H1 (cell line): ENCODE measurements around the gene NPFF. TPM values are rescaled to one million over a fixed set of nuclear protein-coding genes. Genes with fewer than 3 reads are reported as not detected.
A peak's percentile ranks its signal among the peaks of the same experiment; 100 is the strongest.

ENCODE experiments used
- ATF3 ChIP-seq: IDR thresholded peaks from 2 replicates; pipeline ENCODE4 v1.6.1; 2011; ENCODE audit warnings: low read depth, mild to moderate bottlenecking, low read length; ENCODE audit not compliant: insufficient read depth
- CBX5 ChIP-seq: fragments of 300-800, 300-1000 bp; sonication (generic); IDR thresholded peaks from 2 replicates; pipeline ENCODE4 v1.7.1; 2016; ENCODE audit warnings: antibody characterized with exemption, low read length, low read depth
- CREB1 ChIP-seq: IDR thresholded peaks from 2 replicates; pipeline ENCODE4 v1.6.1; 2012; ENCODE audit warnings: inconsistent platforms
- CTBP2 ChIP-seq: IDR thresholded peaks from 2 replicates; pipeline ENCODE4 v1.7.0; 2011; ENCODE audit warnings: borderline replicate concordance, mild to moderate bottlenecking, moderate library complexity, mixed read lengths, low read length; ENCODE audit not compliant: insufficient read depth, insufficient read length
- EGR1 ChIP-seq: IDR thresholded peaks from 2 replicates; pipeline ENCODE4 v1.6.1; 2011; ENCODE audit warnings: low read depth, low read length, borderline replicate concordance
- GABPA ChIP-seq: IDR thresholded peaks from 2 replicates; pipeline ENCODE4 v1.6.1; 2011; ENCODE audit warnings: mild to moderate bottlenecking, low read length, moderate library complexity, borderline replicate concordance; ENCODE audit not compliant: insufficient read depth
- KDM4A ChIP-seq: IDR thresholded peaks from one replicate; pipeline ENCODE4 v1.7.1; 2012; ENCODE audit warnings: low read depth, mild to moderate bottlenecking, moderate library complexity, low read length, inconsistent platforms; ENCODE audit not compliant: severe bottlenecking
- MAX ChIP-seq: IDR thresholded peaks from 2 replicates; pipeline ENCODE4 v1.6.1; 2012; ENCODE audit warnings: inconsistent platforms
- PHF8 ChIP-seq: fragments of 200-600 bp; sonication (generic); conservative IDR thresholded peaks from 2 replicates; pipeline ENCODE4 v1.7.1; 2012; ENCODE audit warnings: low read depth, mild to moderate bottlenecking, inconsistent platforms, low read length, moderate library complexity
- POLR2AphosphoS5 ChIP-seq: IDR thresholded peaks from 2 replicates; pipeline ENCODE4 v1.6.1; 2011; ENCODE audit warnings: low read depth, low read length
- SIN3A ChIP-seq, 2 experiments: IDR thresholded peaks in 1 of 2; conservative IDR thresholded peaks in 1 of 2; 2 replicates each; pipeline ENCODE4 v1.6.1; 2011 to 2012; ENCODE audit warnings: low read length in 2 of 2, improper control_type of control experiment in 1 of 2, low read depth in 1 of 2, mild to moderate bottlenecking in 1 of 2
- SP2 ChIP-seq: IDR thresholded peaks from 2 replicates; pipeline ENCODE4 v1.6.1; 2012; ENCODE audit warnings: mild to moderate bottlenecking, low read length, inconsistent platforms
- SP4 ChIP-seq: IDR thresholded peaks from 2 replicates; pipeline ENCODE4 v1.6.1; 2012; ENCODE audit warnings: low read length, inconsistent platforms
- TBP ChIP-seq: IDR thresholded peaks from 2 replicates; pipeline ENCODE4 v1.6.1; 2011; ENCODE audit warnings: low read depth, low read length, improper control_type of control experiment
- TCF12 ChIP-seq: IDR thresholded peaks from 2 replicates; pipeline ENCODE4 v1.6.1; 2011; ENCODE audit warnings: low read depth, mild to moderate bottlenecking, low read length
- YY1 ChIP-seq: IDR thresholded peaks from 2 replicates; pipeline ENCODE4 v1.6.1; 2011; ENCODE audit warnings: low read depth, mild to moderate bottlenecking, low read length
- ZNF274 ChIP-seq: IDR thresholded peaks from 2 replicates; pipeline ENCODE4 v1.7.0; 2012; ENCODE audit warnings: low read length, borderline replicate concordance; ENCODE audit errors: extremely low read depth
- polyA plus RNA-seq, 7 experiments: library from polyadenylated mRNA; depleted of rRNA in 3 of 7; stranded (reverse) in 5 of 7; unstranded in 2 of 7; fragments of >200 nt in 5 of 7; fragments of 200-250 nt in 2 of 7; gene quantifications; 1 replicate in 5 of 7; 2 replicates in 1 of 7; 4 replicates in 1 of 7; pipeline versions ENCODE4 v1.2.1 to v1.2.3, GENCODE V29; 2011 to 2013; ENCODE audit warnings: missing spikeins in 2 of 7, mixed read lengths in 2 of 7
- total RNA-seq: library from RNA; stranded (reverse); fragmentation: NEBNext Ultra II Directional; extraction: Animal tissue kit (Norgen Biotek cat#: 25700); gene quantifications from 2 replicates; pipeline ENCODE4 v1.2.1, GENCODE V29; 2021

The NPFF gene
- total and polyA plus RNA-seq, 2 of the 8 experiments (the other 6 are each of a cell fraction or from before 2014, with no cell fraction given): not detected

DNA sequence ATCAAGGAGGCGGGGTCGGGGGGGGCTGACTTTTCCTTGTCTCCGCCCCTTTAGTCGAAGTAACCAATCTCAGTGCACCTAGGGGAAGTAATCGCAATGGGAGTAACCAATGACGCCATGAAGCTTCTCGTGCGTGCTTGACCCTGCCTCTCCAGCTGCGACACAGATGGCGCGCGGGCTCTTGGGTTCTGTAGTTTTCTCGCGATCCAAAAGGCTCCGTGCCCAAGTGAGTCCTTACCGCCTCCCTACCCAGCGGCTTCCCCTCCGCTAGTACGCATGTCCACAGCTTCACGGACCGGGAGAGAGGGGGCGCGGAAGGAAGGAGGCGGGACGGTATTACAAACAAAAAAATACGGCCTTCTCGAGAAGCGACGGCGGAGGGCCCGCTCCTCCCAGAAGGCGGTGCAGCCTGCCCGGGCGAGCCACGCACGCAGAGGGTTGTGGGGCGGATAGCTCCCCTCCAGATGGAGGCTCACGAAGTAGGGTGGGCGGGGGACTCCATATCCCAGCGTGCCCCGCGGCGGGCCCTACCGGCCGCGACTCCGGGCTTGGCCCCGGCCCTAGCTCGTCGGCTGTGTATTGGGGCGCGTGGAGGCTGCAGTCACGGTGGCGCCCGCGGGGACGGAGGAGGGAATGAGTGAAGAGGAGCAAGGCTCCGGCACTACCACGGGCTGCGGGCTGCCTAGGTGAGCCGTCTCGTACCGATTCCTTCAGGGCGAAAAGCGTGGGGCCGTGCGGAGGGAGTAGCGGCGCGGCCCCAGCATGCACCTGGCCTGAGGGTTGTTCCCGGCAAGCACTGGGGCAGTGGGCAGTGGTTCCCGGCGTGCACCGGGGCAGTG is 6.3 kb downstream of the NPFF start, which contains the start of gene TARBP2 (continued):
- peak; percentile 36; the same call in 1 of the 2 replicates for TF ChIP-seq TBP
- TF ChIP-seq ZNF274: no peak
- TF ChIP-seq SP2: no peak
- TF ChIP-seq SP4: peak; percentile 28; the same call in 1 of the 2 replicates
- TF ChIP-seq GABPA: no peak
- 0 out of 2 replicates have a peak, but pooled peaks have one; percentile 28 for TF ChIP-seq TCF12
- TF ChIP-seq SIN3A (conservative IDR thresholded peaks at IDR 0.05 in 1 of 2, IDR thresholded peaks at IDR 0.05 in 1 of 2; ENCODE audit: low read depth in 1 of 2, low read length in 2 of 2): peak; percentile 44 to 75; a peak in 2 of 4 replicates
- peak; percentile 34; the same call in 1 of the 2 replicates for TF ChIP-seq ATF3
- TF ChIP-seq CTBP2: peak; percentile 7
- peak; percentile 10; the same call in 1 of the 2 replicates for TF ChIP-seq YY1
- TF ChIP-seq POLR2AphosphoS5: peak; percentile 80
- peak; percentile 94 for TF ChIP-seq CREB1
- peak; percentile 77 for TF ChIP-seq MAX
- 0 out of 2 replicates have a peak, but pooled peaks have one; percentile 39 for TF ChIP-seq EGR1
- TF ChIP-seq PHF8: peak; percentile 98
- no peak for TF ChIP-seq CBX5
- peak; percentile 81 for TF ChIP-seq KDM4A
